HepG2 (cell line): ENCODE data around the gene LDLRAD4. TPM values are rescaled to one million over a fixed set of nuclear protein-coding genes. Genes with fewer than 3 reads are reported as not detected.

Experiments used
- ATAC-seq: fragments of 200-7000 bp; cut with Tn5 transposase; 3 replicates; pipeline ENCODE4 v1.9.1; 2020; ENCODE audit warnings: mild to moderate bottlenecking, moderate library complexity
- BruUV-seq: library from RNA; stranded (reverse); fragments of 400-500 nt; replicated peaks from 2 replicates; lab custom pipeline; 2021; lab: Mats Ljungman, UMichigan
- CTCF ChIA-PET: fragments of 300-600 bp; formaldehyde crosslinking; extraction: SDS; loops from one replicate; lab custom pipeline; 2021; ENCODE audit warnings: low total read pairs, inconsistent platforms, low intra/inter-chr PET ratio; lab: Yijun Ruan, JAX
- POLR2A ChIA-PET: fragments of 350-600 bp; sonication (Branson Sonifier 250); formaldehyde crosslinking; loops from one replicate; lab custom pipeline; 2020; ENCODE audit warnings: antibody characterized with exemption, inconsistent platforms; lab: Yijun Ruan, JAX
- DNase-seq: peaks from one replicate; pipeline ENCODE4 v3.0.0-alpha.2; 2015; ENCODE audit warnings: low spot score
- FAIRE-seq: peaks from 3 replicates; lab custom pipeline; 2011; peaks lifted over from hg19 to GRCh38; lab: Jason Lieb, UNC
- H2AFZ ChIP-seq: one replicate; pipeline ENCODE4 v1.6.1; 2011; ENCODE audit warnings: low read length, inconsistent platforms
- H3K27ac ChIP-seq: fragments of 300-600 bp; 3 replicates; pipeline ENCODE4 v1.8.0; 2011; ENCODE audit warnings: mixed run types, mild to moderate bottlenecking, mixed read lengths, low read length, inconsistent platforms; ENCODE audit not compliant: insufficient read depth; ENCODE audit errors: extremely low read length
- H3K27me3 ChIP-seq, 2 experiments: fragments of 200-600 bp in 1 of 2; 2 replicates in 1 of 2; 3 replicates in 1 of 2; pipeline versions ENCODE4 v1.6.0 to v1.8.0; 2011; ENCODE audit warnings: low read length in 2 of 2, mild to moderate bottlenecking in 2 of 2, moderate library complexity in 2 of 2, inconsistent platforms in 1 of 2; ENCODE audit not compliant: insufficient read depth in 2 of 2, control insufficient read depth in 1 of 2
- H3K36me3 ChIP-seq, 2 experiments: fragments of 200-600 bp in 1 of 2; replicated peaks in 1 of 2; 2 replicates in 1 of 2; 3 replicates in 1 of 2; pipeline versions ENCODE4 v1.5.1 to v1.8.0; 2011; ENCODE audit warnings: low read length in 2 of 2, inconsistent platforms in 1 of 2; ENCODE audit not compliant: insufficient read depth in 2 of 2, control insufficient read depth in 1 of 2
- H3K4me1 ChIP-seq: 2 replicates; pipeline ENCODE4 v1.5.1; 2012; ENCODE audit warnings: low read length, inconsistent platforms; ENCODE audit not compliant: insufficient read depth
- H3K4me2 ChIP-seq: 2 replicates; pipeline ENCODE4 v1.6.0; 2011; ENCODE audit warnings: low read depth, low read length, inconsistent platforms
- H3K4me3 ChIP-seq, 3 experiments: fragments of 200-600 bp in 1 of 3; sonication (generic), shearing (Covaris generic) in 1 of 3; replicated peaks in 1 of 3; 2 replicates each; pipeline ENCODE4 v1.5.1; 2011 to 2016; ENCODE audit warnings: low read length in 3 of 3, inconsistent platforms in 2 of 3, low read depth in 2 of 3, mild to moderate bottlenecking in 2 of 3, control low read depth in 1 of 3, mixed read lengths in 1 of 3; ENCODE audit not compliant: insufficient read depth in 1 of 3
- H3K79me2 ChIP-seq: one replicate; pipeline ENCODE4 v1.6.1; 2011; ENCODE audit warnings: low read length, inconsistent platforms; ENCODE audit not compliant: insufficient read depth
- H3K9ac ChIP-seq: 2 replicates; pipeline ENCODE4 v1.6.0; 2011; ENCODE audit warnings: mild to moderate bottlenecking, low read depth, low read length, inconsistent platforms; ENCODE audit not compliant: insufficient read depth
- H3K9me3 ChIP-seq: 2 replicates; pipeline ENCODE4 v1.5.1; 2012; ENCODE audit warnings: mild to moderate bottlenecking, low read length
- H4K20me1 ChIP-seq: 2 replicates; pipeline ENCODE4 v1.6.0; 2011; ENCODE audit warnings: inconsistent platforms, mild to moderate bottlenecking, low read length, moderate library complexity; ENCODE audit not compliant: insufficient read depth
- BCLAF1 ChIP-seq: fragments of 450-650 bp; IDR thresholded peaks from 2 replicates; pipeline ENCODE4 v1.6.1; 2017; ENCODE audit warnings: mild to moderate bottlenecking
- GABPA ChIP-seq, 2 experiments: IDR thresholded peaks; 2 replicates each; pipeline ENCODE4 v1.6.1; 2011 to 2016; ENCODE audit warnings: low read depth in 2 of 2, low read length in 1 of 2, missing biosample characterization in 1 of 2, missing genetic modification characterization in 1 of 2
- SOX6 ChIP-seq, 2 experiments: fragments of 450-650 bp in 1 of 2; sonication (generic) in 1 of 2; formaldehyde crosslinking in 1 of 2; IDR thresholded peaks; 2 replicates each; pipeline versions ENCODE4 v1.4.0 to v1.6.1; 2017 to 2020; ENCODE audit warnings: antibody characterized with exemption in 1 of 2, mild to moderate bottlenecking in 1 of 2, missing genetic modification reagents in 1 of 2
- ZNF292 ChIP-seq: sonication (generic); formaldehyde crosslinking; IDR thresholded peaks from 2 replicates; pipeline ENCODE4 v1.8.1; 2022; ENCODE audit warnings: mild to moderate bottlenecking, low read depth, missing genetic modification reagents, borderline replicate concordance
- ZSCAN12 ChIP-seq: sonication (generic); formaldehyde crosslinking; IDR thresholded peaks from 2 replicates; pipeline ENCODE4 v1.9.0; 2021; ENCODE audit warnings: mild to moderate bottlenecking, missing genetic modification reagents
- WGBS: methylation state at CpG from one replicate; pipeline ENCODE4 v1.1.6; 2017; ENCODE audit warnings: low lambda C conversion rate; 5-methylcytosine and 5-hydroxymethylcytosine counted together
- in situ Hi-C: cut with HindIII; loops from 2 replicates; pipeline ENCODE4 v1.10.0; 2017; ENCODE audit warnings: low pct_unique_long_range_greater_than_20kb; ENCODE audit not compliant: extremely low pct_ligation_motif_present
- intact Hi-C: fragments of 100-400 bp; cut with micrococcal nuclease; formaldehyde crosslinking; loops from one replicate; pipeline ENCODE4 v1.10.0; 2022; ENCODE audit not compliant: unreplicated experiment
- polyA plus RNA-seq, 8 experiments: library from polyadenylated mRNA; depleted of rRNA in 3 of 8; stranded (reverse) in 7 of 8; unstranded in 1 of 8; fragments of >200 nt; fragmentation: Illumina TruSeq in 4 of 8; extraction: Trizol in 4 of 8; gene quantifications; 2 replicates each; pipeline versions ENCODE4 v1.2.1 to v1.2.3, GENCODE V29; 2011 to 2016; ENCODE audit warnings: low read depth in 4 of 8, missing spikeins in 1 of 8, mixed read lengths in 1 of 8; ENCODE audit not compliant: insufficient read depth in 1 of 8
- total RNA-seq, 5 experiments: library from RNA; depleted of rRNA; stranded (reverse); fragments of >200 nt; fragmentation: Illumina TruSeq; extraction: Trizol; gene quantifications; 2 replicates each; pipeline ENCODE4 v1.2.3, GENCODE V29; 2016; ENCODE audit warnings: low read depth in 1 of 5

LDLRAD4 gene
- total and polyA plus RNA-seq, 2 of the 13 experiments (the other 11 are each of a cell fraction or from before 2014, with no cell fraction given) = 13.6 to 20.9 TPM

GRCh38 chr18:13562494-13563029, 344.0 kb downstream of the LDLRAD4 start:
- peaks cover 3% of the 10 kb centered on the region; the same call in 1 of the 2 replicates for H4K20me1 ChIP-seq
- no peaks in the 10 kb centered on the region for H3K9me3 ChIP-seq
- BruUV-seq = no TSS peak
- no peak overlapping the region for H2AFZ ChIP-seq
- no peaks in the 10 kb centered on the region for H3K27me3 ChIP-seq
- 90% methylated on average over 11 of the region's 11 CpGs for WGBS
- H3K27ac ChIP-seq = no peak overlapping the region
- no peak for DNase-seq
- H3K36me3 ChIP-seq = no peaks in the 10 kb centered on the region
- ChIA-PET POLR2A (no interaction called here), CTCF (no interaction called here)
- no peaks in the 10 kb centered on the region for H3K4me1 ChIP-seq
- intact Hi-C loops (no loop called here), in situ Hi-C loops (loop anchor here (25.0 kb wide), 1 partner anchor 225 kb away; no protein-coding TSS in a partner anchor)
- H3K4me3 ChIP-seq = no peak overlapping the region
- no peak for ATAC-seq
- H3K79me2 ChIP-seq = no peaks in the 10 kb centered on the region
- FAIRE-seq = no peak
- no peak overlapping the region for H3K9ac ChIP-seq
- TF ChIP-seq ZSCAN12 (CRISPR knock-in tag) = no peak
- TF ChIP-seq BCLAF1 = no peak
- no peak for TF ChIP-seq SOX6 (IDR thresholded peaks at IDR 0.05)
- TF ChIP-seq SOX6 (CRISPR knock-in tag; IDR thresholded peaks at IDR 0.05) = no peak
- no peak for TF ChIP-seq ZNF292 (CRISPR knock-in tag)
- TF ChIP-seq GABPA (IDR thresholded peaks at IDR 0.05; ENCODE audit: low read depth, low read length) = no peak
- TF ChIP-seq GABPA (CRISPR knock-in tag; IDR thresholded peaks at IDR 0.05; ENCODE audit: low read depth) = no peak
- H3K4me2 ChIP-seq = no peak overlapping the region
